Endothelial cell (in vitro differentiated cells): ENCODE results near the gene DOCK1. TPM values are rescaled to one million over a fixed set of nuclear protein-coding genes. Genes with fewer than 3 reads are reported as not detected.

Experiments
- DNase-seq: peaks from one replicate; pipeline ENCODE4 v3.0.0; 2021; ENCODE audit warnings: low spot score
- H3K27ac Mint-ChIP-seq: one replicate; pipeline ENCODE4 v1.8.0; 2021; ENCODE audit warnings: mixed read lengths, inconsistent platforms; ENCODE audit not compliant: unreplicated experiment
- H3K27me3 Mint-ChIP-seq: one replicate; pipeline ENCODE4 v1.8.0; 2021; ENCODE audit warnings: mild to moderate bottlenecking, moderate library complexity, mixed read lengths, inconsistent platforms; ENCODE audit not compliant: unreplicated experiment
- H3K36me3 Mint-ChIP-seq: one replicate; pipeline ENCODE4 v1.8.0; 2021; ENCODE audit warnings: mild to moderate bottlenecking, low read depth, mixed read lengths, inconsistent platforms; ENCODE audit not compliant: unreplicated experiment
- H3K4me1 Mint-ChIP-seq: one replicate; pipeline ENCODE4 v1.8.0; 2021; ENCODE audit warnings: mild to moderate bottlenecking, mixed read lengths, inconsistent platforms; ENCODE audit not compliant: unreplicated experiment
- H3K4me3 Mint-ChIP-seq: one replicate; pipeline ENCODE4 v1.8.0; 2021; ENCODE audit warnings: mild to moderate bottlenecking, mixed read lengths, inconsistent platforms; ENCODE audit not compliant: unreplicated experiment
- H3K9me3 Mint-ChIP-seq: one replicate; pipeline ENCODE4 v1.8.0; 2021; ENCODE audit warnings: mixed read lengths, inconsistent platforms; ENCODE audit not compliant: unreplicated experiment
- CTCF ChIP-seq: fragments of 200-600 bp; sonication (generic); IDR thresholded peaks from one replicate; pipeline ENCODE4 v1.5.0; 2021; ENCODE audit warnings: antibody characterized with exemption; ENCODE audit not compliant: unreplicated experiment
- total RNA-seq: library from RNA; stranded (reverse); fragmentation: NEBNext Ultra II Directional; extraction: Animal tissue kit (Norgen Biotek cat#: 25700); gene quantifications from one replicate; pipeline ENCODE4 v1.2.1, GENCODE V29; 2021; ENCODE audit not compliant: unreplicated experiment

Gene DOCK1
- total RNA-seq, 1 donor from 2014 or later: 116 TPM

- Mint-ChIP-seq H3K27ac (no peak overlapping the region), H3K4me3 (peak overlapping the region; percentile 97), H3K9me3 (no peaks in the 10 kb centered on the region), H3K27me3 (peaks cover 10% of the 10 kb centered on the region), H3K4me1 (peaks cover 39% of the 10 kb centered on the region), H3K36me3 (peaks cover 23% of the 10 kb centered on the region)
- peak; percentile 14 for TF ChIP-seq CTCF
- no peak for DNase-seq
These were observed 2.3 kb downstream of the DOCK1 start for GRCh38 chr10:126907423-126907970.

GRCh38 chr10:126908225-126908624 is 3.0 kb downstream of the DOCK1 start:
- DNase-seq: no peak
- Mint-ChIP-seq H3K9me3 (no peaks in the 10 kb centered on the region), H3K27ac (no peak overlapping the region), H3K4me1 (peaks cover 45% of the 10 kb centered on the region), H3K36me3 (peaks cover 23% of the 10 kb centered on the region), H3K4me3 (no peak overlapping the region), H3K27me3 (peaks cover 10% of the 10 kb centered on the region)
- TF ChIP-seq CTCF: no peak

- Mint-ChIP-seq H3K4me1 (peaks cover 45% of the 10 kb centered on the region), H3K27ac (no peak overlapping the region), H3K9me3 (no peaks in the 10 kb centered on the region), H3K4me3 (no peak overlapping the region), H3K27me3 (peaks cover 10% of the 10 kb centered on the region), H3K36me3 (peaks cover 20% of the 10 kb centered on the region)
- DNase-seq: no peak
- TF ChIP-seq CTCF: no peak
These were observed 3.5 kb downstream of the DOCK1 start for GRCh38 chr10:126908729-126909128.

- H3K27me3 Mint-ChIP-seq: peaks cover 9% of the 10 kb centered on the region
- no peak overlapping the region for H3K27ac Mint-ChIP-seq
- no peak overlapping the region for H3K4me3 Mint-ChIP-seq
- TF ChIP-seq CTCF: no peak
- peaks cover 19% of the 10 kb centered on the region for H3K36me3 Mint-ChIP-seq
- DNase-seq: no peak
- peaks cover 45% of the 10 kb centered on the region for H3K4me1 Mint-ChIP-seq
- no peaks in the 10 kb centered on the region for H3K9me3 Mint-ChIP-seq
These were observed 3.9 kb downstream of the DOCK1 start for GRCh38 chr10:126909147-126909546.

GRCh38 chr10:126910196-126910595 is 5.0 kb downstream of the DOCK1 start:
- Mint-ChIP-seq H3K4me1 (peaks cover 38% of the 10 kb centered on the region), H3K9me3 (no peaks in the 10 kb centered on the region), H3K27me3 (peaks cover 8% of the 10 kb centered on the region), H3K4me3 (no peak overlapping the region), H3K36me3 (peaks cover 22% of the 10 kb centered on the region), H3K27ac (no peak overlapping the region)
- no peak for TF ChIP-seq CTCF
- no peak for DNase-seq
